A673 (cell line): Measurements from ENCODE around the gene CYP27C1. TPM values are rescaled to one million over a fixed set of nuclear protein-coding genes. Genes with fewer than 3 reads are reported as not detected.

Experiments
- BruUV-seq: library from RNA; stranded (reverse); fragments of 400-500 nt; replicated peaks from 2 replicates; lab custom pipeline; 2021; lab: Mats Ljungman, UMichigan
- CTCF ChIA-PET: fragments of 300-600 bp; sonication (Branson Sonifier 250); formaldehyde crosslinking; loops from one replicate; lab custom pipeline; 2022; ENCODE audit warnings: antibody characterized with exemption; lab: Charles Lee
- POLR2A ChIA-PET: fragments of 300-600 bp; sonication (Branson Sonifier 250); formaldehyde crosslinking; loops from one replicate; lab custom pipeline; 2022; ENCODE audit warnings: antibody characterized with exemption; ENCODE audit not compliant: low non-redundant PET; lab: Charles Lee
- DNase-seq: peaks from one replicate; pipeline ENCODE4 v3.0.0-alpha.2; 2015; ENCODE audit warnings: low spot score
- H3K27ac ChIP-seq: fragments of 200-600 bp; sonication (generic); 2 replicates; pipeline ENCODE4 v1.5.1; 2016; ENCODE audit warnings: mixed run types, low read depth, mild to moderate bottlenecking, mixed read lengths, antibody characterized with exemption, low read length; ENCODE audit not compliant: poor library complexity, severe bottlenecking
- H3K27me3 ChIP-seq: fragments of 200-600 bp; sonication (generic); replicated peaks from 2 replicates; pipeline ENCODE4 v1.6.1; 2017; ENCODE audit warnings: mixed run types, low read depth, mild to moderate bottlenecking, mixed read lengths, antibody characterized with exemption, low read length; ENCODE audit not compliant: insufficient read depth, poor library complexity
- H3K36me3 ChIP-seq: fragments of 200-600 bp; sonication (generic); 2 replicates; pipeline ENCODE4 v1.6.1; 2016; ENCODE audit warnings: mixed run types, mild to moderate bottlenecking, mixed read lengths, antibody characterized with exemption, low read length; ENCODE audit not compliant: insufficient read depth, poor library complexity, severe bottlenecking
- H3K4me1 ChIP-seq: fragments of 200-600 bp; sonication (generic); 2 replicates; pipeline ENCODE4 v1.6.1; 2017; ENCODE audit warnings: mixed run types, mild to moderate bottlenecking, mixed read lengths, antibody characterized with exemption, low read length; ENCODE audit not compliant: insufficient read depth, poor library complexity, severe bottlenecking
- H3K4me3 ChIP-seq: fragments of 200-600 bp; sonication (generic); 2 replicates; pipeline ENCODE4 v1.5.1; 2016; ENCODE audit warnings: low read depth, mixed run types, mild to moderate bottlenecking, mixed read lengths, low read length; ENCODE audit not compliant: poor library complexity, severe bottlenecking
- H3K9me3 ChIP-seq: fragments of 200-600 bp; sonication (generic); 2 replicates; pipeline ENCODE4 v1.6.1; 2016; ENCODE audit warnings: mixed run types, low read depth, mild to moderate bottlenecking, mixed read lengths, antibody characterized with exemption, low read length; ENCODE audit not compliant: poor library complexity, severe bottlenecking
- CTCF ChIP-seq: fragments of 300-800, 200-600 bp; sonication (generic); conservative IDR thresholded peaks from 2 replicates; pipeline ENCODE4 v1.5.1; 2017; ENCODE audit warnings: low read depth, mild to moderate bottlenecking, antibody characterized with exemption, low read length, moderate library complexity, mixed read lengths
- EZH2 ChIP-seq: fragments of 200-600 bp; sonication (generic); IDR thresholded peaks from 2 replicates; pipeline ENCODE4 v1.6.1; 2017; ENCODE audit warnings: borderline replicate concordance, low read depth, mild to moderate bottlenecking, mixed read lengths, antibody characterized with exemption, low read length; ENCODE audit not compliant: poor library complexity, severe bottlenecking
- intact Hi-C: fragments of 100-400 bp; cut with micrococcal nuclease; formaldehyde crosslinking; loops from one replicate; pipeline ENCODE4 v1.10.0; 2022; ENCODE audit not compliant: unreplicated experiment
- total RNA-seq: library from RNA; stranded (reverse); gene quantifications from 2 replicates; pipeline ENCODE4 v1.2.3, GENCODE V29; 2021

Gene CYP27C1
- total RNA-seq, 1 experiment from 2014 or later = 4.2 TPM

- CTCF ChIA-PET = no interaction called here
- intact Hi-C loops = no loop called here
- Histone ChIP-seq H3K4me3 (no peak overlapping the region), H3K27me3 (no peaks in the 10 kb centered on the region), H3K27ac (no peak overlapping the region), H3K9me3 (no peaks in the 10 kb centered on the region), H3K36me3 (no peaks in the 10 kb centered on the region), H3K4me1 (no peaks in the 10 kb centered on the region)
- POLR2A ChIA-PET = no interaction called here
- no TSS peak for BruUV-seq
- no peak for TF ChIP-seq EZH2
- TF ChIP-seq CTCF = no peak
- DNase-seq = no peak
These were observed 36.3 kb downstream of the CYP27C1 start for GRCh38 chr2:127183771-127184170.

DNA sequence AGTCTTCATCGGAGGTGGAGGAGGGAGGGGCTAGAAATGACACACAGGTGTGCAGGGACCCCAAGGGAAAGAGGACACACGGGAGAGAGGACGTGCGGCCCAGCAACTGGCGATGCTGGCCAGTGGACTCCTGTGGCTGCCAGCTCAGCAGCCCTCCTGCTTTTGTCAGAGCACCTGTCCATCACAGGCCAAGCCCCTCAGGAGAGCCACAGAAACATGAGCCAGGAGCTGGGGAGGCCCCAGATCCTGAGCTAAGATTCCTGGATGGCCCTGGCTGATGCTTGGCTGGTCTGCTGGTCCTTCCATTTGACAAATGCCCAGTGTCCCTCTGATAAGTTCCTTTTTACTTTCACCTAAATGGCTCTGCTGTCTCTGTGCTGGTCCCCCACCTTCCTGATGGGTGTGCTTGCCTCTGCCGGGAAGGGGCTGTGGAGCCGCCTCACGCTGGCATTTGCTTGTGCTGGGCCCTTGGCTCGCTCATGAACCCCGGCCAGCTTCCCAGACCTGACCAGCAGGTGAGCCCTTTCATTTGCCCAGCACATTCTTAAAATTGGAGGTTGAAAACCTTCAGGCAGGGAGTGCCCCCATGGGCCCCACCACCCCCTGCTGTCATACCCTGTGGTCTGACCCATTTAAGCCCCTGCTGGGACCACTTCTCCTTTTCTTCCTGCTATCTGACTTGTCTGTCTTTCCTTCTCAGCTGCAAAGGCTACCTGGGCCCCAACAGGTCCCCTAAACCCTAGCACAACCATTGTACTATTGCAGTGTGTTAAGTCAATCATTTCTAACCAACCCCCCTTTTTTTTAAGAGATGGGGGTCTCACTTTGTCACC lies 37.3 kb downstream of the CYP27C1 start:
- Histone ChIP-seq H3K4me3 (no peak overlapping the region), H3K36me3 (no peaks in the 10 kb centered on the region), H3K27ac (no peak overlapping the region), H3K9me3 (no peaks in the 10 kb centered on the region), H3K4me1 (no peaks in the 10 kb centered on the region), H3K27me3 (no peaks in the 10 kb centered on the region)
- no peak for DNase-seq
- intact Hi-C loops = no loop called here
- ChIA-PET POLR2A (no interaction called here), CTCF (no interaction called here)
- no TSS peak for BruUV-seq
- no peak for TF ChIP-seq CTCF
- no peak for TF ChIP-seq EZH2

DNA sequence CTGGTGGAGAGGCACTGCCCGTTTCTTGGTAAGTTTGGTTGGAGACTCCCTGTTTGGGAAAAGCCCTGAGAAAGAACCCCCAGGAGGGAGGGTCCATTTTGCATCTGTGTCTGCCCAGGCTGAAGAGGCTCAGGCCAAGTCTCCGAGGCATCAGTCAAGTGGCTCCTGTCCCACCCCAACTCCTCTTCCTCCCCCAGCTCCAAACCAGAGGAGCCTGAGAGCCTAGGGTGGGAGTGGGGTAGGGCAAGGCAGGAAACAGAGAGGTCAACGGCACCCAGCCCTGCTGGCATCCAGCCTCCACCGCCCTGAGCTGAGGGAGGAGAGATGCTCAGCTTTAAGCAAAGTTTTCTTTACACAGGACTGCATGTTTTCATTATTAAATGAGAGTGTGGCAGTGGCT lies 38.2 kb downstream of the CYP27C1 start:
- ChIA-PET POLR2A (no interaction called here), CTCF (no interaction called here)
- DNase-seq = no peak
- no peaks in the 10 kb centered on the region for H3K36me3 ChIP-seq
- no peaks in the 10 kb centered on the region for H3K4me1 ChIP-seq
- no TSS peak for BruUV-seq
- H3K27me3 ChIP-seq = no peaks in the 10 kb centered on the region
- TF ChIP-seq CTCF = no peak
- TF ChIP-seq EZH2 = no peak
- no peak overlapping the region for H3K4me3 ChIP-seq
- intact Hi-C loops = no loop called here
- no peak overlapping the region for H3K27ac ChIP-seq
- no peaks in the 10 kb centered on the region for H3K9me3 ChIP-seq
